ENCODE measurements around the gene RUBCNL.

The RUBCNL gene

GRCh38 chr13:46293436-46293835, 93.6 kb downstream of the RUBCNL start:
- no peaks in the 10 kb centered on the region for H3K36me3 ChIP-seq (ENCODE audit: control insufficient read depth, insufficient read depth, low read length)
- DNase-seq = no peak
- no peaks in the 10 kb centered on the region for H3K27me3 ChIP-seq (replicated peaks; ENCODE audit: control insufficient read depth, insufficient read depth, low read length, poor library complexity, severe bottlenecking)
- H3K4me1 ChIP-seq (ENCODE audit: control insufficient read depth, insufficient read depth, low read length, poor library complexity, severe bottlenecking) = peaks cover 26% of the 10 kb centered on the region
- no peak overlapping the region for H3K4me3 ChIP-seq (ENCODE audit: insufficient read depth, low read depth, low read length, poor library complexity, severe bottlenecking)
- H3K9me3 ChIP-seq (ENCODE audit: control insufficient read depth, low read length) = no peaks in the 10 kb centered on the region
- no peak overlapping the region for H3K27ac ChIP-seq (ENCODE audit: insufficient read depth, low read length, poor library complexity, severe bottlenecking)
